Small intestine (tissue), 7 donors: ENCODE results near the gene MORN3. TPM values are rescaled to one million over a fixed set of nuclear protein-coding genes. Genes with fewer than 3 reads are reported as not detected.

ENCODE experiments used
- DNase-seq, 2 donors: peaks; one replicate each; pipeline versions ENCODE4 v3.0.0 to v3.0.0-alpha.2; 2013
- FAIRE-seq: peaks from 2 replicates; lab custom pipeline; 2012; peaks lifted over from hg19 to GRCh38; lab: Jason Lieb, UNC
- H3K27ac ChIP-seq, 3 donors: one replicate each; pipeline ENCODE4 v1.5.1; 2013; ENCODE audit warnings: low read length in 2 of 3, mild to moderate bottlenecking in 2 of 3, control low read depth in 1 of 3, inconsistent platforms in 1 of 3, low read depth in 1 of 3, moderate library complexity in 1 of 3
- H3K27me3 ChIP-seq, 3 donors: one replicate each; pipeline ENCODE4 v1.6.1; 2013; ENCODE audit warnings: low read length in 3 of 3, inconsistent platforms in 1 of 3; ENCODE audit not compliant: control insufficient read depth in 3 of 3, insufficient read depth in 3 of 3
- H3K36me3 ChIP-seq, 3 donors: one replicate each; pipeline ENCODE4 v1.6.1; 2013; ENCODE audit warnings: low read length in 3 of 3, inconsistent platforms in 1 of 3, low read depth in 1 of 3, mild to moderate bottlenecking in 1 of 3, moderate library complexity in 1 of 3; ENCODE audit not compliant: control insufficient read depth in 3 of 3, insufficient read depth in 2 of 3
- H3K4me1 ChIP-seq, 3 donors: one replicate each; pipeline ENCODE4 v1.6.1; 2013; ENCODE audit warnings: low read length in 2 of 3, inconsistent platforms in 1 of 3, low read depth in 1 of 3, mild to moderate bottlenecking in 1 of 3, moderate library complexity in 1 of 3; ENCODE audit not compliant: control insufficient read depth in 3 of 3, insufficient read depth in 2 of 3
- H3K4me3 ChIP-seq, 3 donors: one replicate each; pipeline ENCODE4 v1.5.1; 2013; ENCODE audit warnings: low read length in 3 of 3, control low read depth in 1 of 3, inconsistent platforms in 1 of 3, low read depth in 1 of 3, mild to moderate bottlenecking in 1 of 3, moderate library complexity in 1 of 3
- H3K9me3 ChIP-seq, 2 donors: one replicate each; pipeline ENCODE4 v1.6.1; 2013; ENCODE audit warnings: low read depth in 1 of 2, low read length in 1 of 2; ENCODE audit not compliant: control insufficient read depth in 2 of 2, insufficient read depth in 1 of 2
- WGBS, 3 donors: extraction: QIAGEN DNeasy Blood & Tissue Kit; methylation state at CpG; one replicate each; pipeline ENCODE4 v1.1.7; 2013; 5-methylcytosine and 5-hydroxymethylcytosine counted together
- polyA plus RNA-seq, 4 donors: library from polyadenylated mRNA; stranded (reverse) in 3 of 4; unstranded in 1 of 4; fragments of 200-250 nt in 3 of 4; fragments of 120-200 nt in 1 of 4; gene quantifications; one replicate each; pipeline versions ENCODE4 v1.2.1 to v1.2.3, GENCODE V29; 2013
- donor health status: healthy with polysubstance abuse.
- donor health status: control.
- donor health status: control.
- donor health status: Bipolar disorder and iron deficiency.
- donor health status: healthy.

The MORN3 gene
- polyA plus RNA-seq, 4 donors: 0.57 to 3.1 TPM; not detected in 2

DNA sequence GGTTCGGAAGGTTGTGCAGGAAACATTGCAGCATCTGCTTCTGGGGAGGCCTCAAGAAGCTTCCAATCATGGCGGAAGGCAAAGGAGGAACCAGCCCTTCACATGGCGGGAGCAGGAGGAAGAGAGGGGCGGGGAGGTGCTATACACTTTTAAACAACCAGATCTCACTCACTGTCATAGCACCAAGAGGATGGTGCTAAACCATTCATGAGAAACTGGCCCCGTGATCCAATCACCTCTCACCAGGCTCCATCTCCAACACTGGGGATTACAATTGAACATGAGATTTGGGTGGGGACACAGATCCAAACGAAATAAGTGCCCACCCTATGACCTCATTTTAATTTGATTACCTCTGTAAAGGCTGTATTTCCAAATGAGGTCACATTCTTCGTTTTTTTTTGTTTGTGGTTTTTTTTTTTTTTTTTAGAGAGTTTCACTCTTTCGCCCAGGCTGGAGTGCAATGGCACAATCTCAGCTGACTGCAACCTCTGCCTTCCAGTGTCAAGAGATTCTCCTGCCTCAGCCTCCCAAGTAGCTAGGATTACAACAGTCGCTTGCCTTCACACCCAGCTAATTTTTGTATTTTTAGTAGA lies 54.5 kb downstream of the MORN3 start:
- Histone ChIP-seq H3K27me3 (no peaks in the 10 kb centered on the region), H3K9me3 (no peaks in the 10 kb centered on the region), H3K4me1 (peaks cover 0 to 8% (median 0%) of the 10 kb centered on the region in 3 donors), H3K36me3 (no peaks in the 10 kb centered on the region), H3K27ac (no peak overlapping the region), H3K4me3 (no peak overlapping the region)
- DNase-seq (no peak), FAIRE-seq (no peak)
- 68 to 79% (median 75%) methylated on average over 9 of the region's 9 CpGs for WGBS, 3 donors

DNA sequence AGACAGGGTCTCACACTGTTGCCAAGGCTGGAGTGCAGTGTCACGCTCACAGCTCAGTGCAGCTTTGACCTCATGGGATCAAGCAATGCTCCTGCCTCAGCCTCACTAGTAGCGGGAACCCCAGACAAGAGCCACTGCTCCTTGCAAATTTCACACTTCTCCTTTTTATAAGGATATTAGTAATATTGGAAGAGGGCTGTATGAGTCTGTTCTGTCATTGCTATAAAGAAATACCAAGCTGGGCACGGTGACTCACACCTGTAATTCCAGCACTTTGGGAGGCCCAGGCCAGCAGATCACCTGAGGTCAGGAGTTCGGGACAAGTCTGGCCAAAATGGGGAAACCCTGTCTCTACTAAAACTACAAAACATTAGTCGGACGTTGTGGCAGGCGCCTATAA lies 56.0 kb downstream of the MORN3 start:
- H3K36me3 ChIP-seq: no peaks in the 10 kb centered on the region
- no peaks in the 10 kb centered on the region for H3K9me3 ChIP-seq
- H3K27me3 ChIP-seq: no peaks in the 10 kb centered on the region
- DNase-seq (no peak), FAIRE-seq (no peak)
- no peak overlapping the region for H3K4me3 ChIP-seq
- no peak overlapping the region for H3K27ac ChIP-seq
- peaks cover 0 to 5% (median 0%) of the 10 kb centered on the region in 3 donors for H3K4me1 ChIP-seq
- 82 to 88% (median 83%) methylated on average over 7 of the region's 7 CpGs for WGBS, 3 donors

DNA sequence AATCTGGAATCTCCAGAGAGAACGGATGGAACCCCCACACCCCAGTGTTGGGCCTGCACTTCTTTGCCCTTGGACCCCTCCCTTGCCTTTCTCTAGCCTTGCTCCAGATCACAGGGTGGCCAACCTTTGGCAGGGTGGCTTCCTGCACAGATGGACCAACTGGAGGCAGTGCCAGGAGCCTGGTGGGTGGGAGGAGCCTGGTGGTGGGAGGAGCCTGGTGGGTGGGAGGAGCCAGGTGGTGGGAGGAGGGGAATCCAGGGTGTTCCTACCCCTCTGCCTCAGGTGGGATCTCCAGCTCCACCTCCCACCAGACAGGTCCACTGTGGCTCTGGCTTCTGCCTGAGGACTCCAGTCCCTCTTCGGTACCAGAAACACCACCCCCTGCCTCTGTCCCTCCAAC lies 58.1 kb downstream of the MORN3 start:
- H3K4me3 ChIP-seq: no peak overlapping the region
- H3K9me3 ChIP-seq: peaks cover 0 to 5% of the 10 kb centered on the region in 2 donors
- FAIRE-seq (no peak), DNase-seq (peak in 1 of 2 donors; percentile 21)
- no peaks in the 10 kb centered on the region for H3K36me3 ChIP-seq
- H3K4me1 ChIP-seq: peaks cover 0 to 5% (median 0%) of the 10 kb centered on the region in 3 donors
- 77 to 90% (median 78%) methylated on average over 2 of the region's 2 CpGs for WGBS, 3 donors
- H3K27me3 ChIP-seq: no peaks in the 10 kb centered on the region
- H3K27ac ChIP-seq: no peak overlapping the region

DNA sequence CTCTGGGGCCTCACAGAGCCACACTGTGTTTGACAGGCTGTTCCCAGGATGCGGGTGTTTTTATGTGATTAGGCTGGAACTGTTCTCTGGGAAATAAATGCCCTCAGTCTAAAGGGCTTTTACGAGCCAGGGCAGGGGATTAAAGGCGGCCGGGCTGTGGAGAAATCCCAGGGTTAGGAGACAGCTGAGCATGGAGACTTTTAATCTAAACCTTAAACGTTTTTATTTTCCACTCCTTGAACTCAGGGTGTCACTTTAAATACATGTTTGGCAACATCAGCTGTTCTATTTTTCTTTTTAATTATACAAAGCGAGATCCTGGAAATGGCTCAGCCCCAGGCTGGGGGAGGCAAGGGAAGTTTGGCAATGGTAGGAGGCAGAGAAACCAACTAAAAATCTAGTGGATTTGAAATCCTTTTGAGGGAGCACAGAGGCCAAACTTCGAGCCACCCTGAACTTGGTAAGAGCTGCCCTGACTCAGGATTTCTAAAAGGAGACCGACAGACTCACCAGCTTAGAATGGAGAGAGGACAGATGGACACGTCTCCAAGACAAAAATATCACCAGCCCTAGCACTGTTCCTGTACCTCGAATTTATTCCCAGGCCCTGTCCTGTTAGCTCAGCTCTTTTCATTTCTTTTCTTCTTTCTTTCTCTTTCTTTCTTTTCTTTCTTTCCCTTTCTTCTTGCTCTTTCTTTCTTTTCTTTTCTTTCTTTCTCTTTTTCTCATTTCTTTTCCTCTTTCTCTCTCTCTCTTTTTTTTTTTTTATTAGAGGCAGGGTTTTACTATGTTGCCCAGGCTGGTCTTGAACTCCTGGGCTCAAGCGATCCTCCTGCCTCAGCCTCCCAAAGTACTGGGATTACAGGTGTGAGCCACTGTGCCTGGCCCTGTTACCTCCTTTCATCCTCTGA lies 59.0 kb downstream of the MORN3 start:
- no peak for FAIRE-seq
- WGBS, 3 donors: 25 to 38% (median 34%) methylated on average over 11 of the region's 11 CpGs
- peak; percentile 74 to 76 for DNase-seq

DNA sequence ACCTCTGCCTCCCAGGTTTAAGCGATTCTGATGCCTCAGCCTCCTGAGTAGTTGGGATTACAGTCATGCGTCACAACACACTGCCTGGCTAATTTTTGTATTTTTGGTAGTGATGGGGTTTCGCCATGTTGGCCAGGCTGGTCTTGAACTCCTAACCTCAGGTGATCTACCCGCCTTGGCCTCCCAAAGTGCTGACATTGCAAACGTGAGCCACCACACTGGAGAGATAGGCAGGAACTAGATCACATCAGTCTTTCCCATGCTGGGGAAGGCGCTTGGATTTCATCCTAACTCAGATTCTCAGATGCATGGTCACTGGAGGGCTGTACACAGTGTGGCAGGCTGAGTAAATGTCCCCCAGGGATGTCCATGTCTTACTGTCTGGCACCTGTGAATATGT lies 61.2 kb downstream of the MORN3 start:
- no peaks in the 10 kb centered on the region for H3K27me3 ChIP-seq
- DNase-seq: no peak
- H3K4me1 ChIP-seq: peaks cover 0 to 5% (median 0%) of the 10 kb centered on the region in 3 donors
- H3K4me3 ChIP-seq: no peak overlapping the region
- WGBS, 3 donors: 88 to 90% (median 90%) methylated on average over 6 of the region's 6 CpGs
- no peak for FAIRE-seq
- peaks cover 0 to 5% of the 10 kb centered on the region in 2 donors for H3K9me3 ChIP-seq
- H3K27ac ChIP-seq: no peak overlapping the region
- H3K36me3 ChIP-seq: no peaks in the 10 kb centered on the region

More for the DNA sequence above, 59.0 kb downstream of the MORN3 start:
- H3K27me3 ChIP-seq: no peaks in the 10 kb centered on the region
- no peak overlapping the region for H3K4me3 ChIP-seq
- no peaks in the 10 kb centered on the region for H3K36me3 ChIP-seq
- peaks cover 0 to 5% (median 0%) of the 10 kb centered on the region in 3 donors for H3K4me1 ChIP-seq
- peak overlapping the region in 2 of 3 donors; percentile 50 to 56 for H3K27ac ChIP-seq
- peaks cover 0 to 5% of the 10 kb centered on the region in 2 donors for H3K9me3 ChIP-seq

DNA sequence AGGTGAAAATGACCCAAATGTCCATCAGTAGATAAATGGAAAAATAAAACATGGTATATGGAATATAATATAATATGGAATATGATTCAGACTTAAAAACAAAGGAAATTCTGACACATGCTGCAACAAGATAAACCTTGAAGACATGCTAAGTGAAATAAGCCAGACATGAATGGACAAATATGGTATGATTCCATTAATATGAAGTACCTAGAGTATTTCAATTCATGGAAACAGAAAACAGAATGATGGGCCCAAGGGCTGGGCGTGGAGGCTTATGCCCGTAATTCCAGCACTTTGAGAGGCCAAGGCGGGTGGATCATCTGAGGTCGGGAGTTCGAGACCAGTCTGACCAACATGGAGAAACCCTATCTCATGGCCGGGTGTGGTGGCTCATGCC lies 65.9 kb downstream of the MORN3 start:
- H3K9me3 ChIP-seq: peaks cover 0 to 13% of the 10 kb centered on the region in 2 donors
- no peak for DNase-seq
- H3K27ac ChIP-seq: no peak overlapping the region
- 83 to 88% (median 85%) methylated on average over 6 of the region's 6 CpGs for WGBS, 3 donors
- H3K27me3 ChIP-seq: no peaks in the 10 kb centered on the region
- no peak for FAIRE-seq
- no peaks in the 10 kb centered on the region for H3K36me3 ChIP-seq
- peaks cover 0 to 29% (median 0%) of the 10 kb centered on the region in 3 donors for H3K4me1 ChIP-seq
- H3K4me3 ChIP-seq: no peak overlapping the region

DNA sequence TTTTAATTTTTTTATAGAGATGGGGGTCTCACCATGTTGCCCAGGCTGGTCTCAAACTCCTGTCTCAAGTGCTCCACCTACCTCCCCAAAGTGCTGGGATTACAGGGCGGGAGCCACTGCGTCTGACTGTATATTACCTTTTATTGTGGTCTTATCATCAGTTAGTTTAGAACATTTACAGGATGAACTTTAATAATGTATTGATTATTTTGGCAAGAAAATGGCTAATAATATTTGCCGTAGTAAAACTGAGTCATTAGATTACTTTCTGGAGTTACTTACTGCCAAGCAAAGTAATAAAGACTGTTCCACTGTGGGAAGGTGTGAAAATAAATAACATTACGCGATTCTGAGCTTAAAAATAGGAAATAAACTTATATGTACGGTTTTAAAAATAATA lies 66.7 kb downstream of the MORN3 start:
- Histone ChIP-seq H3K27ac (peak overlapping the region; percentile 66 to 96 (median 89)), H3K9me3 (peaks cover 0 to 13% of the 10 kb centered on the region in 2 donors), H3K27me3 (no peaks in the 10 kb centered on the region), H3K4me1 (peaks cover 0 to 36% (median 0%) of the 10 kb centered on the region in 3 donors), H3K4me3 (no peak overlapping the region), H3K36me3 (no peaks in the 10 kb centered on the region)
- WGBS, 3 donors: 16 to 67% (median 25%) methylated on average over 6 of the region's 6 CpGs
- DNase-seq (peak; percentile 37 to 90), FAIRE-seq (peak; percentile 33)

DNA sequence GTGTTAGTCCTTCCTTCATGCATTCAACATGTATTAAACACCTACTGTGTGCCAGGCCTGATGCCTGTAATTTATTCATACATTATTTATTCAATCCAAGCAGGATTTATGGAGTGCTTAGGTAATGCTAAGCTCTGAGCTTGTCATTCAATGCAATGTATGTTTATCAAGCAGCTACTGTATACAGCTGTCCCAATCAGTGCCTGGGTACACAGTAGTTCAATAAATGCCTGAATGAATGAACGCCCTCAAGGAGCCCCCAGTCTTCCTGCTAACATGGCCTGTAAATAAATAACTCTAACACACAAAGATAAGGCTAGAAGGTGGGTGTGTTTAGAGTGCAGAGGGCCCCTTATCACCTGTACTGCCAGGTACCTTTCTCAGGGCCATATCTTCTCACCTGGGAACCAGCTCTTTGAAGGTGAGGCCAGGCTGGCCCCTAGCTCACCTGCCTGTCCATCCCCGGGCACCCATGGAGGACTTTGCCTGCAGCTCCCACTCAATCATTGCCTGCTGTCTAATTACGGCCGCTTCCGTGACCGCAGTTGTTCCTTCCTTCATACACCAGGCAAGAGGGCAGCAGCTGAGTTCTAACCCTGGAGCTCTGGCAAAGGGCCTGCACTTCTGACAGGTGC lies 68.6 kb downstream of the MORN3 start:
- H3K27ac ChIP-seq: peak overlapping the region; percentile 65 to 84 (median 78)
- 20 to 63% (median 49%) methylated on average over 6 of the region's 6 CpGs for WGBS, 3 donors
- FAIRE-seq: no peak
- peaks cover 0 to 36% (median 0%) of the 10 kb centered on the region in 3 donors for H3K4me1 ChIP-seq
- peaks cover 0 to 8% of the 10 kb centered on the region in 2 donors for H3K9me3 ChIP-seq
- H3K36me3 ChIP-seq: no peaks in the 10 kb centered on the region
- peak; percentile 92 to 98 for DNase-seq
- no peaks in the 10 kb centered on the region for H3K27me3 ChIP-seq
- H3K4me3 ChIP-seq: no peak overlapping the region
